CD14-positive monocyte (primary cell): ENCODE measurements around the gene S100A4. TPM values are rescaled to one million over a fixed set of nuclear protein-coding genes. Genes with fewer than 3 reads are reported as not detected.
"Not testable (repeated sequence)": the region's sequence is repeated elsewhere in the genome, so short reads cannot be mapped to it uniquely, and the experiment has no call there.

Experiments used
- DNase-seq, 3 donors: peaks; one replicate each; pipeline ENCODE4 v3.0.0-alpha.2; 2011 to 2022
- H2AFZ ChIP-seq: 2 replicates; pipeline ENCODE4 v1.6.0; 2012; ENCODE audit warnings: mild to moderate bottlenecking, low read depth, low read length, inconsistent platforms; ENCODE audit not compliant: insufficient read depth, poor library complexity, severe bottlenecking
- H3K27ac ChIP-seq, 2 donors: 1 replicate in 1 of 2; 2 replicates in 1 of 2; pipeline ENCODE4 v1.5.1; 2012 to 2013; ENCODE audit warnings: low read length in 2 of 2, control low read depth in 1 of 2, inconsistent platforms in 1 of 2, low read depth in 1 of 2, mild to moderate bottlenecking in 1 of 2
- H3K27me3 ChIP-seq, 2 donors: one replicate each; pipeline versions ENCODE4 v1.6.0 to v1.6.1; 2011 to 2013; ENCODE audit warnings: low read length in 2 of 2; ENCODE audit not compliant: control insufficient read depth in 2 of 2, insufficient read depth in 2 of 2
- H3K36me3 ChIP-seq, 2 donors: replicated peaks in 1 of 2; 1 replicate in 1 of 2; 2 replicates in 1 of 2; pipeline versions ENCODE4 v1.5.1 to v1.6.1; 2012 to 2013; ENCODE audit warnings: low read length in 2 of 2, control low read depth in 1 of 2, inconsistent platforms in 1 of 2, mild to moderate bottlenecking in 1 of 2; ENCODE audit not compliant: insufficient read depth in 2 of 2, control insufficient read depth in 1 of 2
- H3K4me1 ChIP-seq, 2 donors: 1 replicate in 1 of 2; 2 replicates in 1 of 2; pipeline versions ENCODE4 v1.5.1 to v1.6.1; 2012 to 2013; ENCODE audit warnings: low read length in 2 of 2, control low read depth in 1 of 2, inconsistent platforms in 1 of 2, mild to moderate bottlenecking in 1 of 2, moderate library complexity in 1 of 2; ENCODE audit not compliant: insufficient read depth in 2 of 2, control insufficient read depth in 1 of 2
- H3K4me2 ChIP-seq: replicated peaks from 2 replicates; pipeline ENCODE3; 2012; ENCODE audit warnings: low read length, moderate library complexity, mild to moderate bottlenecking; ENCODE audit not compliant: poor library complexity, severe bottlenecking; ENCODE audit errors: extremely low read depth
- H3K4me3 ChIP-seq, 3 experiments: fragments of 200-600 bp in 1 of 3; sonication (generic) in 1 of 3; replicated peaks in 1 of 3; 1 replicate in 2 of 3; 2 replicates in 1 of 3; pipeline ENCODE4 v1.5.1; 2011 to 2013; ENCODE audit warnings: low read length in 3 of 3, mild to moderate bottlenecking in 3 of 3, control low read depth in 2 of 3, low read depth in 2 of 3, inconsistent platforms in 1 of 3, moderate library complexity in 1 of 3
- H3K79me2 ChIP-seq: 2 replicates; pipeline ENCODE4 v1.6.0; 2012; ENCODE audit warnings: mild to moderate bottlenecking, control low read depth, inconsistent platforms, low read length, moderate library complexity; ENCODE audit not compliant: insufficient read depth
- H3K9ac ChIP-seq: 2 replicates; pipeline ENCODE4 v1.6.0; 2017; ENCODE audit warnings: low read length, mild to moderate bottlenecking; ENCODE audit not compliant: insufficient read depth, poor library complexity, severe bottlenecking
- H3K9me3 ChIP-seq, 2 donors: replicated peaks in 1 of 2; 1 replicate in 1 of 2; 2 replicates in 1 of 2; pipeline versions ENCODE4 v1.5.1 to v1.6.1; 2012 to 2013; ENCODE audit warnings: low read length in 2 of 2, control low read depth in 1 of 2; ENCODE audit not compliant: control insufficient read depth in 1 of 2, insufficient read depth in 1 of 2
- H4K20me1 ChIP-seq: 2 replicates; pipeline ENCODE4 v1.6.0; 2012; ENCODE audit warnings: mild to moderate bottlenecking, low read length, control low read depth, moderate library complexity; ENCODE audit not compliant: insufficient read depth
- H3K27ac Mint-ChIP-seq, 7 donors: one replicate each; pipeline ENCODE4 v1.8.0; 2020; ENCODE audit warnings: mild to moderate bottlenecking in 7 of 7, mixed read lengths in 7 of 7, moderate library complexity in 6 of 7, inconsistent platforms in 2 of 7
- H3K27me3 Mint-ChIP-seq, 3 donors: one replicate each; pipeline ENCODE4 v1.8.0; 2021 to 2022; ENCODE audit warnings: low read depth in 3 of 3, mild to moderate bottlenecking in 3 of 3, mixed read lengths in 3 of 3, moderate library complexity in 3 of 3, inconsistent platforms in 1 of 3
- H3K36me3 Mint-ChIP-seq, 2 donors: one replicate each; pipeline ENCODE4 v1.8.0; 2020; ENCODE audit warnings: mixed read lengths in 2 of 2, inconsistent platforms in 1 of 2, mild to moderate bottlenecking in 1 of 2
- H3K4me1 Mint-ChIP-seq: one replicate; pipeline ENCODE4 v1.8.0; 2020; ENCODE audit warnings: mild to moderate bottlenecking, mixed read lengths
- H3K4me3 Mint-ChIP-seq, 2 donors: one replicate each; pipeline ENCODE4 v1.8.0; 2020; ENCODE audit warnings: mild to moderate bottlenecking in 2 of 2, mixed read lengths in 2 of 2, moderate library complexity in 1 of 2
- H3K9me3 Mint-ChIP-seq, 7 donors: one replicate each; pipeline ENCODE4 v1.8.0; 2020 to 2022; ENCODE audit warnings: mixed read lengths in 7 of 7, mild to moderate bottlenecking in 6 of 7, moderate library complexity in 6 of 7, inconsistent platforms in 2 of 7
- CTCF ChIP-seq: fragments of 200-600 bp; IDR thresholded peaks from one replicate; pipeline ENCODE4 v1.8.0; 2022; ENCODE audit warnings: antibody characterized with exemption, mild to moderate bottlenecking
- WGBS: methylation state at CpG from one replicate; pipeline ENCODE4 v1.1.5; 2013; ENCODE audit warnings: missing lambda C conversion rate; ENCODE audit not compliant: insufficient coverage; 5-methylcytosine and 5-hydroxymethylcytosine counted together
- intact Hi-C, 2 donors: fragments of 100-400 bp; cut with micrococcal nuclease; formaldehyde crosslinking; loops; one replicate each; pipeline versions ENCODE4 v1.15.0 to v1.15.1; 2023
- polyA plus RNA-seq, 3 donors: library from polyadenylated mRNA; depleted of rRNA in 1 of 3; unstranded in 2 of 3; stranded (reverse) in 1 of 3; fragments of 300-500 nt in 2 of 3; fragments of >200 nt in 1 of 3; fragmentation: Illumina TruSeq in 2 of 3; gene quantifications; 1 replicate in 2 of 3; 2 replicates in 1 of 3; pipeline ENCODE4 v1.2.3, GENCODE V29; 2012 to 2021

Gene S100A4
- polyA plus RNA-seq, 3 donors = 4,538 to 7,344 (median 6,092) TPM

DNA sequence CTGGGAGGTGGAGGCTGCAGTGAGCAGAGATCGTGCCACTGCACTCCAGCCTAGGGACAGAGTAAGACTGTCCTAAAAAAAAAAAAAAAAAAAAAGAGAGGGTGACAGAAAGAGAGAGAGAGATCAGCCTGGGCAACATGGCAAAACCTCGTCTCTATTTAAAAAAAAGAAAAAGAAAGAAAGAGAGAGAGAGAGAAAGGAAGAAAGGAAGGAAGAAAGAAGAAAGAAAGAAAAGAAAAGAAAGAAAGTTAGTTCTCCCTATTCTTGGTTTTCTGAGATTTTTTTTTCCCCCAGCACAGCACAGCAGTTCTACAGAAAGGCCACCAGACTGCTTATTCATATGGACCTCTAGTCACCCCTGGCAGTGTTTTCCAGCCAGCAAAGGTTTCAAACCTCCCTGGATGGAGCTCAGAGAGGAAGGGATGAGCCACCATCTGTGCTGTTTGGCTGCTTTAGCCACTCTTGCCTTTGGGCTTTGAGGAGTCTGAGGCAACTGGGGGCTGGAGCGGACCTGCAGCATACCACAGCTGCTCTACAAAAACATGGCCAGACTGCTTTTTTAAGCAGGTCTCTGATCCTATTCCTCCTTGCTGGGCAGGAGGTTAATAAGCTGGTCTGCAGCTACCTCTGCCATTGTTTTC, 20.4 kb downstream of the S100A4 start:
- Mint-ChIP-seq H3K27ac (peak overlapping the region in 1 of 7 donors; percentile 42), H3K9me3 (peaks cover 0 to 7% (median 3%) of the 10 kb centered on the region in 7 donors), H3K4me3 (no peak overlapping the region), H3K4me1 (peaks cover 42% of the 10 kb centered on the region), H3K27me3 (peaks cover 0 to 4% (median 0%) of the 10 kb centered on the region in 3 donors), H3K36me3 (peaks cover 11 to 17% of the 10 kb centered on the region in 2 donors)
- H3K27ac ChIP-seq = no peak overlapping the region
- intact Hi-C loops = no loop called here
- TF ChIP-seq CTCF = no peak
- H3K9me3 ChIP-seq = no peaks in the 10 kb centered on the region
- no peaks in the 10 kb centered on the region for H3K27me3 ChIP-seq
- no peak overlapping the region for H2AFZ ChIP-seq
- no peaks in the 10 kb centered on the region for H4K20me1 ChIP-seq
- DNase-seq = no peak
- no peak overlapping the region for H3K4me2 ChIP-seq
- no peak overlapping the region for H3K9ac ChIP-seq
- H3K4me1 ChIP-seq = peaks cover 26 to 32% of the 10 kb centered on the region in 2 donors
- no peak overlapping the region for H3K4me3 ChIP-seq
- H3K79me2 ChIP-seq = no peaks in the 10 kb centered on the region
- no peaks in the 10 kb centered on the region for H3K36me3 ChIP-seq
- WGBS = 100% methylated on average over 1 of the region's 3 CpGs

GRCh38 chr1:153522353-153523048, 23.1 kb downstream of the S100A4 start:
- H3K9me3 Mint-ChIP-seq, DNase-seq, H3K4me3 ChIP-seq, H3K4me2 ChIP-seq, H3K27ac ChIP-seq, H3K79me2 ChIP-seq, H2AFZ ChIP-seq, H3K36me3 Mint-ChIP-seq, H3K9me3 ChIP-seq, H4K20me1 ChIP-seq, H3K27me3 Mint-ChIP-seq, H3K36me3 ChIP-seq, H3K27me3 ChIP-seq, H3K9ac ChIP-seq, intact Hi-C loops: not testable (repeated sequence)
- H3K4me1 ChIP-seq = peaks cover 43 to 48% of the 10 kb centered on the region in 2 donors
- WGBS = 13% methylated on average over 9 of the region's 14 CpGs
- Mint-ChIP-seq H3K4me3 (peak overlapping the region in 1 of 2 donors; percentile 2), H3K27ac (peak overlapping the region in 2 of 7 donors; percentile 10 to 56), H3K4me1 (peaks cover 54% of the 10 kb centered on the region)

DNA sequence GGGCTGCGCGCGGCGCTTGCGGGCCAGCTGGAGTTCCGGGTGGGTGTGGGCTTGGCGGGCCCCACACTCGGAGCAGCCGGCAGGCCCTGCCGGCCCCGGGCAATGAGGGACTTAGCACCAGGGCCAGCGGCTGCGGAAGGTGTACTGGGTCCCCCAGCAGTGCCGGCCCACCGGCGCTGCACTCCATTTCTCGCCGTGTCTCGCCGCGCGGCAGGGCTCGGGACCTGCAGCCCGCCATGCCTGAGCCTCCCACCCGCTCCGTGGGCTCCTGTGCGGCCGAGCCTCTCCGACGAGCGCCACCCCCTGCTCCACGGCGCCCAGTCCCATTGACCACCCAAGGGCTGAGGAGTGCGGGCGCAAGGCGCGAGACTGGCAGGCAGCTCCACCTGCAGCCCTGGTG, 23.8 kb downstream of the S100A4 start:
- H3K9me3 Mint-ChIP-seq, H3K27ac ChIP-seq, H4K20me1 ChIP-seq, H3K27me3 ChIP-seq, DNase-seq, H3K4me3 Mint-ChIP-seq, intact Hi-C loops, H3K27me3 Mint-ChIP-seq, H3K36me3 Mint-ChIP-seq, H2AFZ ChIP-seq, H3K4me2 ChIP-seq, H3K9ac ChIP-seq, H3K4me3 ChIP-seq, H3K36me3 ChIP-seq, H3K9me3 ChIP-seq, H3K79me2 ChIP-seq: not testable (repeated sequence)
- peaks cover 43 to 48% of the 10 kb centered on the region in 2 donors for H3K4me1 ChIP-seq
- Mint-ChIP-seq H3K4me1 (peaks cover 53% of the 10 kb centered on the region), H3K27ac (peak overlapping the region in 1 of 7 donors; percentile 45)
- WGBS = 97% methylated on average over 32 of the region's 37 CpGs
